Measurements from ENCODE around the gene TSPAN16. TPM values are rescaled to one million over a fixed set of nuclear protein-coding genes. Genes with fewer than 3 reads are reported as not detected.

Gene TSPAN16
- total RNA-seq, 4 donors from 2014 or later = not detected

DNA sequence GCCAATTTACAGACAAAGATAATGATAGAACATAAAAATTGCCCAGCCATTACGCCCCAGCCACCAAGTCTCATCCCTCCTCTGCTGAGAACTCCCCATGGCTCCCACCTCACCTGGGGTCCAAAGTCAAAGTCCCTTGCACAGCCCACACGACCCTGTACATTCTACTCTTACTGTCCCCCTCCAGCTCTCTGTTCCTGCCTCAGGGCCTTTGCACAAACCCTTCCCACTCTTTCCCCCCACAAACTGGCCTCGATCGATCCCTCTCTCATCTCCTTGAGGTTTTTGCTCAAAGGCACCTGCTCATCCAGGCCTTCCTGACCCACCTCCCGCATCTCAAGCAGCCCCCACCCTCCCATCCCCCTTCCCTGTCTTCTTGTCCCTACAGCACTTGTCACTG, 35.0 kb upstream of the TSPAN16 start:
- in situ Hi-C loops (cut with MboI; ENCODE audit: low pct_ligation_motif_present in 1 of 4, low pct_unique_long_range_greater_than_20kb in 1 of 4, low sequenced_read_pairs in 3 of 4) = no loop called here
- Histone ChIP-seq H3K9me3 (no peaks in the 10 kb centered on the region), H3K4me1 (peaks cover 7 to 32% (median 25%) of the 10 kb centered on the region in 4 donors), H3K27ac (peak overlapping the region in 3 of 4 donors; percentile 77 to 87 (median 85)), H3K4me3 (no peak overlapping the region), H3K36me3 (no peaks in the 10 kb centered on the region), H3K27me3 (no peaks in the 10 kb centered on the region)
- intact Hi-C loops (cut with DNase I; ENCODE audit: low total_unique reads) = no loop called here
- TF ChIP-seq EP300 (IDR thresholded peaks at IDR 0.05; ENCODE audit: low read depth) (no peak), POLR2AphosphoS5 (IDR thresholded peaks at IDR 0.05) (no peak)
- no peak for DNase-seq
- 70 to 81% methylated on average over 2 to 5 of the region's 5 CpGs for WGBS, 2 donors (ENCODE audit: low coverage in 1 of 2)

DNA sequence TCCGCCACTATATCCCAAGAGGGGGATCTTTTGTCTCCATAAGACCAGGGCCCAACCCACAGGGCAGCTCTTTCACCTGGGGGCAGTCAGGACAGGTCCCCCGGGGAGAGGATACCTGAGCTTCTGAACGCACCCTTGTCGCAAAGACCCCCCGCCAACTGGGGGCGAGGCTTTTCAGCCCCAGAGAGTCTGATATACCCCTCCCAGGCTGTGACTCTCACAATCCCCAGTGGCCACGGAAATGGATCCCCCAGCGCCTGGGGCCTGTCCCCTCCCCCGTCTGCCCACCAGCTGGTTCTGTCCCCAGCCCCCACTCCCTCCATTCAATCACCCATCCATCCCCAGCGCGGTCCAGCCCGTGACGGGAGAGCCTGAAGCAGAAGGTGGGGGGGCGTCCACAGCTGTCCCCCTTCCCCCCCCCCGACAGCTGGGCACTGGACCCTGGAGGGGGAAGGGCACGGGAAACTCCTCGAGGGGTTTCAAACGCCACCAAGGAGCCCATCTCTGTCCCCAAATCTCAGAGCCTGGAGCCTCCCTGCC, 34.5 kb upstream of the TSPAN16 start:
- WGBS, 2 donors (ENCODE audit: low coverage in 1 of 2) = 63 to 100% methylated on average over 1 to 9 of the region's 18 CpGs
- Histone ChIP-seq H3K4me1 (peaks cover 7 to 37% (median 30%) of the 10 kb centered on the region in 4 donors), H3K4me3 (peak overlapping the region; percentile 70 to 98 (median 79)), H3K27ac (peak overlapping the region; percentile 77 to 87 (median 86)), H3K27me3 (no peaks in the 10 kb centered on the region), H3K9me3 (no peaks in the 10 kb centered on the region), H3K36me3 (no peaks in the 10 kb centered on the region)
- TF ChIP-seq POLR2A (IDR thresholded peaks at IDR 0.05) = no peak
- TF ChIP-seq POLR2AphosphoS5 (IDR thresholded peaks at IDR 0.05) = no peak
- TF ChIP-seq, protein P1, sequence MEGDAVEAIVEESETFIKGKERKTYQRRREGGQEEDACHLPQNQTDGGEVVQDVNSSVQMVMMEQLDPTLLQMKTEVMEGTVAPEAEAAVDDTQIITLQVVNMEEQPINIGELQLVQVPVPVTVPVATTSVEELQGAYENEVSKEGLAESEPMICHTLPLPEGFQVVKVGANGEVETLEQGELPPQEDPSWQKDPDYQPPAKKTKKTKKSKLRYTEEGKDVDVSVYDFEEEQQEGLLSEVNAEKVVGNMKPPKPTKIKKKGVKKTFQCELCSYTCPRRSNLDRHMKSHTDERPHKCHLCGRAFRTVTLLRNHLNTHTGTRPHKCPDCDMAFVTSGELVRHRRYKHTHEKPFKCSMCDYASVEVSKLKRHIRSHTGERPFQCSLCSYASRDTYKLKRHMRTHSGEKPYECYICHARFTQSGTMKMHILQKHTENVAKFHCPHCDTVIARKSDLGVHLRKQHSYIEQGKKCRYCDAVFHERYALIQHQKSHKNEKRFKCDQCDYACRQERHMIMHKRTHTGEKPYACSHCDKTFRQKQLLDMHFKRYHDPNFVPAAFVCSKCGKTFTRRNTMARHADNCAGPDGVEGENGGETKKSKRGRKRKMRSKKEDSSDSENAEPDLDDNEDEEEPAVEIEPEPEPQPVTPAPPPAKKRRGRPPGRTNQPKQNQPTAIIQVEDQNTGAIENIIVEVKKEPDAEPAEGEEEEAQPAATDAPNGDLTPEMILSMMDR (IDR thresholded peaks at IDR 0.05) = no peak
- TF ChIP-seq EP300 (IDR thresholded peaks at IDR 0.05; ENCODE audit: low read depth) = no peak
- in situ Hi-C loops (cut with MboI; ENCODE audit: low pct_ligation_motif_present in 1 of 4, low pct_unique_long_range_greater_than_20kb in 1 of 4, low sequenced_read_pairs in 3 of 4) (no loop called here), intact Hi-C loops (cut with DNase I; ENCODE audit: low total_unique reads) (no loop called here)
- DNase-seq = no peak

DNA sequence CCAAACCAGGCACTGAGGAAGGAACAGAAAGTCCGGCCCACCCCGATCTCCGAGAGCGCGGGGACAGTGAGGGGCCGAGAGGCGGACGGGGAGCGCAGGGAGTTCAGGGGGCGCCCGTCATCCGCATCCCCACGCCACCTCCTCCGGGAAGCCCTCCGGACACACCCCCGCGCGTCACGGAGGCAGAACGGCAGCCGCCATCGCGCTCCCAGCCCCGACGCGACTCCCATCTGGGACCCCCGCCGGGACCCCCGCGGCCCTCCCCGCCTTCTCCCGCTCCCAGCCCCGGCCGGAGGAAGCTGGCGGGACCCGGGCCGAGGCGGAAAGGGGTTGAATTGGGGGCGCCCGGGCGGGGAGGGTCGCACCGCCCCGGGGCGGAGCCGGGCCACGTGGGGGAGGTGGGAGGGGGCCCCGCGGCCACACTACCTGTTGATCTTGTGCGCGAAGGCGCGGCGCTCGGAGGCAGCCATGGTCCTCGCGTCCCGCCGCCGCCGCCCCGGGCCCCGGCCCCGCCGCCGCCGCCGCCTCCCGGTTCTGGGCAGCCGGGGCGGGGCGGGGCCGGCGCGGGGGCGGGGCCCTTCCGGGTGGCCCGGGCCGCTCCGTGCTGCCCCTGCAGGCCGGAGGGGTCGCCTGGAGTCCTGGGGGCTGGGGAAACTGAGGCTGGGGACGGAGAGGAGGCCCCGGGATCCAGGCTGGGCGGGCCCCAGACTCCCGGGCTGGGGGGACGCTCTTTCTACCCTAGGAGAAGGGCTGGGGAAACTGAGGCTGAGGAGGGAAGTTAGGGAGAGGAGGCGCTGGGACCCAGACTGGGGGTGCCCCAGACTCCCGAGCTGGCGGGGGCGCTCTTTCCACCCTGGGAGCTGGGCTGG, 33.8 kb upstream of the TSPAN16 start, which contains the start of gene DOCK6:
DOCK6 (minus strand) TSS at position 554 of the 869 bp plus-strand sequence; CDS start at position 470, 84 bp downstream.
- Histone ChIP-seq H3K36me3 (no peaks in the 10 kb centered on the region), H3K27ac (peak within 1 kb of the TSS; percentile 77 to 87 (median 86)), H3K9me3 (no peaks in the 10 kb centered on the region), H3K4me3 (peak within 1 kb of the TSS; percentile 70 to 98 (median 79)), H3K4me1 (peaks cover 7 to 39% (median 34%) of the 10 kb centered on the region in 4 donors), H3K27me3 (no peaks in the 10 kb centered on the region)
- intact Hi-C loops (cut with DNase I; ENCODE audit: low total_unique reads) (no loop called here), in situ Hi-C loops (cut with MboI; ENCODE audit: low pct_ligation_motif_present in 1 of 4, low pct_unique_long_range_greater_than_20kb in 1 of 4, low sequenced_read_pairs in 3 of 4) (no loop called here)
- peak; percentile 69 for DNase-seq
- 0% methylated on average over 45 of the region's 91 CpGs; no CpG with 5 or more reads in 1 of the 2 donors for WGBS, 2 donors (ENCODE audit: low coverage in 1 of 2)
- TF ChIP-seq POLR2AphosphoS5 (IDR thresholded peaks at IDR 0.05) (no peak), POLR2A (IDR thresholded peaks at IDR 0.05) (no peak), EP300 (IDR thresholded peaks at IDR 0.05; ENCODE audit: low read depth) (no peak)
- TF ChIP-seq, protein P1 (IDR thresholded peaks at IDR 0.05) = peak; percentile 37 to 63 (median 49)

DNA sequence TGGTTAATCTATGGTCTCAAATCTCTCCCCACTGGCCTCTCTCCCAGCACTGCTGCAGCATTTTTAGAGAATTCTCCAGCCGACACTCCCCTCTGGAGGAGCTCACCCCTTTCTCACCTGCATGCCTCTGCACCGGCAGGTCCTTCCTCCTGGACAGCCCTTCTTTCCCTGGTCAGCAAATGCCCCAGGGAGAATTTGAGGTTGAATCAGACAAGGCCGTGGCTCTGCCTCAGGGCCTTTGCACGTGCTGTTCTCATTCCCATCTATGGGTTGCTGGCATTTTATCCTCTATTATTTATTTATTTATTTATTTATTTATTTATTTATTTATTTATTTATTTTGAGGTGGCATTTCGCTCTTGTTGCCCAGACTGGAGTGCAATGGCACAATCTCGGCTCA, 32.2 kb upstream of the TSPAN16 start:
- in situ Hi-C loops (cut with MboI; ENCODE audit: low pct_ligation_motif_present in 1 of 4, low pct_unique_long_range_greater_than_20kb in 1 of 4, low sequenced_read_pairs in 3 of 4) (no loop called here), intact Hi-C loops (cut with DNase I; ENCODE audit: low total_unique reads) (no loop called here)
- H3K36me3 ChIP-seq = no peaks in the 10 kb centered on the region
- DNase-seq = no peak
- 79 to 96% methylated on average over 3 to 6 of the region's 6 CpGs for WGBS, 2 donors (ENCODE audit: low coverage in 1 of 2)
- peaks cover 7 to 41% (median 35%) of the 10 kb centered on the region in 4 donors for H3K4me1 ChIP-seq
- TF ChIP-seq POLR2AphosphoS5 (IDR thresholded peaks at IDR 0.05) (no peak), POLR2A (IDR thresholded peaks at IDR 0.05) (no peak), EP300 (IDR thresholded peaks at IDR 0.05; ENCODE audit: low read depth) (no peak)
- TF ChIP-seq, protein P1 (IDR thresholded peaks at IDR 0.05) = no peak
- no peaks in the 10 kb centered on the region for H3K9me3 ChIP-seq
- no peaks in the 10 kb centered on the region for H3K27me3 ChIP-seq
- H3K27ac ChIP-seq = peak overlapping the region; percentile 82 to 91 (median 86)
- H3K4me3 ChIP-seq = no peak overlapping the region
